ENCODE data around the gene ESPL1.
"Not testable (repeated sequence)": the region's sequence is repeated elsewhere in the genome, so short reads cannot be mapped to it uniquely, and the experiment has no call there.

Gene ESPL1

DNA sequence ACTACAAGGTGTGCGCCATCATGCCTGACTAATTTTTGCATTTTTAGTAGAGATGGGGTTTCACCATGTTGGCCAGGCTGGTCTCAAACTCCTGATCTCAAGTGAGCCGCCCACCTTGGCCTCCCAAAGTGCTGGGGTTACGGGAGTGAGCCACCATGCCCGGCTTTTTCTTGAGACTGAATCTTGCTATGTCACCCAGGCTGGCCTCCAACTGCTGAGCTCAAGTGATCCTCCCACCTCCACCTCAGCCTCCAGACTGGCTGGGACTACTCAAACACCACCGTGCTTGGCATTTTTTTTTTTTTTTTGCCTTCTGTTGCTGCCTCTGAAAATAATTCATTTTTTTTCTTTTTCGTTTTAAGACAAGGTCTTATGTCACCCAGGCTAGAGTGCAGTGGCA, 8.2 kb upstream of the ESPL1 start:
- no peak for DNase-seq

GRCh38 chr12:53265783-53266182, 2.3 kb upstream of the ESPL1 start:
- DNase-seq = no peak

DNA sequence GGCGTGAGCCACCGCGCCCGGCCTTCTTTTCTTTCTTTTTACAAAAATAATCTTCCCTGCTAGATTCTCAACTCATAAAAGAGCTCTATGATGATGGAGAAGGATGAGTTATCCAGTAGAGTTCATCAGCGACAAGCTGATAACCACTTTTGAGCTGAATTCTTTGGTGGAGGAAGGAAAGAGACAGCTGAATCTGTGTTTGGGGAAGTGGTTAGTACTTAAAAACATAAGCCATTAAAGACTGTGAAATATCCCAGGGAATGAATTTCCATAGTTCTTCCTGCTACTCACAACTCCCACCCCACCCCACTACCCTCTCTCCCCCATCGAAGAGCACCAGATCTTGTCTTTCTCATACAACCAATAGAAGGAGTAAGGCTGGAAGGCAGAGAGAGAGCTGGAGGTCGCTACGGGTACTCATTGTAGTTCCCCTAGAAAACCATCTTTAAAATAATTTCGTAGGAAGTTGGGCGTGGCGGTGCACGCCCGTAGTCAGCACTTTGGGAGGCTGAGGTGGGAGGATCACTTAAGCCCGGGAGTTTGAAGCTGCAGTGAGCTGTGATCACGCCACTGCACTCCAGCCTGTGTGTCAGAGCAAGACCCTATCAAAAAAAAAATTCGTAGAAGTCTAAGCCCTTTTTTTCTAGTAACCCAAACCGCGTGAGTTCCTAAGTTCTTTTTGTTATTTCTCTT, 647 bp upstream of the ESPL1 start:
- no peak for DNase-seq

GRCh38 chr12:53268630-53269562, 797 bp downstream of the ESPL1 start:
- no peak for DNase-seq

- DNase-seq = no peak
Measured at GRCh38 chr12:53274445-53274844, 6.3 kb downstream of the ESPL1 start.

- no peak for DNase-seq
Measured at GRCh38 chr12:53276511-53276910, 8.4 kb downstream of the ESPL1 start.

GRCh38 chr12:53277981-53278380, 9.9 kb downstream of the ESPL1 start:
- DNase-seq = no peak

GRCh38 chr12:53279283-53279869, 11.3 kb downstream of the ESPL1 start:
- no peak for DNase-seq

GRCh38 chr12:53279888-53280498, 11.9 kb downstream of the ESPL1 start:
- no peak for DNase-seq

DNA sequence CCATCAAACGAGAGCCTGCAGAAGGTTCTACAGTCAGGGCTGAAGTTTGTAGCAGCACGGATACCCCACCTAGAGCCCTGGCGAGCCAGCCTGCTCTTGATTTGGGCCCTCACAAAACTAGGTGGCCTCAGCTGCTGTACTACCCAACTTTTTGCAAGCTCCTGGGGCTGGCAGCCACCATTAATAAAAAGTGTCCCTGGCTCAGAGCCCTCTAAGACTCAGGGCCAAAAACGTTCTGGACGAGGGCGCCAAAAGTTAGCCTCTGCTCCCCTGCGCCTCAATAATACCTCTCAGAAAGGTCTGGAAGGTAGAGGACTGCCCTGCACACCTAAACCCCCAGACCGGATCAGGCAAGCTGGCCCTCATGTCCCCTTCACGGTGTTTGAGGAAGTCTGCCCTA, 18.3 kb downstream of the ESPL1 start:
- no peak for DNase-seq

- peak; percentile 40 for DNase-seq
Measured at GRCh38 chr12:53287741-53288216, 19.7 kb downstream of the ESPL1 start.

DNA sequence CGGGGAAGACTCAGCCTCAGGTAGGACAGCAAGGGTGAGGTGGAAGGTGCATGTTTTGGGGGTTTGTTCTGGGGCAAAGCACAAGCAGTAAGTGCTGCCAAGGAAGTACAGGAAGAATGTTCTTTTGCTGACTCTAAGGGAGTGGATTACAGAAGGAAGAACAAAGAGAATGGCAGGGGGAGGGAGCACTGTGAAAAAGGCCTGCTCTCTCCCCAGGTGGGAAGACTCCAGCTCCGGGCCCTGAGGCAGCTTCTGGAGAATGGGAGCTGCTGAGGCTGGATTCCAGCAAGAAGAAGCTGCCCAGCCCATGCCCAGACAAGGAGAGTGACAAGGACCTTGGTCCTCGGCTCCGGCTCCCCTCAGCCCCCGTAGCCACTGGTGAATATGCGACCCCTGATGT, 20.2 kb downstream of the ESPL1 start:
- DNase-seq = no peak

DNA sequence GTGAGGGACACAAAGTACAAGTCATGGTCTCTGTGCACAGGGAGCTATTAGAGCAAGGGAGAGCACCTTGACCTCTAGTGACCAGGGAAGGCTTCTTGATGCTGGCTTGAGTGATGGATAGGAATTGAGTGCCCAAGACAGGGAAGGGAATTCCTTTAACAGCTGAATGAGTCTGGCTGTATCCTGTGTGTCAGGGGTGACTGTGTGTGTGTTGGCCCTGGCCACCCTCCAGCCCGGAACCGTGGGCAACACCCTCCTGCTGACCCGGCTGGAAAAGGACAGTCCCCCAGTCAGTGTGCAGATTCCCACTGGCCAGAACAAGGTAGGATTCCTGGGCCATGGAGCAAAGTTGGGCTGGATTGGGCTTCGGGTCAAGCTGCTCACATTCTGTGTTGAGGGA, 21.8 kb downstream of the ESPL1 start:
- DNase-seq = no peak

GRCh38 chr12:53290661-53291060, 22.6 kb downstream of the ESPL1 start:
- no peak for DNase-seq

GRCh38 chr12:53292426-53292825, 24.3 kb downstream of the ESPL1 start:
- no peak for DNase-seq

DNA sequence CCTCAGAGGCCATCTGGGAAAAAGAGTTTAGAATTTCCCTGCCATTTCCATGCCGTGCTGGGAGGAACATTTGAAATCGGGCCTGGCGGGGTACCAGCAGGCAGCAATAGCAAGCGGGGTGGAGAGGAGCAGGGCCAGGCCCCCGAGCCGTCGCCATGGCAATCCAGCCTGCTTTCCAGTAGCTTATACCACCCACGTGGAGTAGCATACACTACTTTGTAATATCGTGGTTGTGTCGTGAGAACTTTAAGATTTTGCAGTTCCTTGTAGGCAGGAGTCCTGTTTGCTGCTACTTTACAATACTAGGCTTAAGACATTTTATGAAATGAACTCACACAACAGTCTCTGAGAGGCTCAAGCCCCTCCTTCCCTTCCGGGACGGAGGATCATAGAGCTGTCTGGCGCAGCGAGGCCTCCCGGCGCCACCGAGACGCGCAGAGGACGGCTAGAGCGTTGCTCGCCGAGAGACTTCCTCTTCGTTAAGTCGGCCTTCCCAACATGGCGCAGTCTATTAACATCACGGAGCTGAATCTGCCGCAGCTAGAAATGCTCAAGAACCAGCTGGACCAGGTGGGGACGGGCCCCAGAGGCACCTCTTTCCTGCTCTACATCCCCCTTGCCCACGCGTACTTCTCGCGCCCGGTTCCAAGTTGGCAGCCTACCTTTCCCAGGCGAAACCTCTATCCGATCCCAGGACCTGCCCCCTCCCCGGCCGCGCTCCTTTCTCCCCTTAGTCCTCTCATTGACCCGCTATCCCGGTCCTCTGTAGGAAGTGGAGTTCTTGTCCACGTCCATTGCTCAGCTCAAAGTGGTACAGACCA, 27.2 kb downstream of the ESPL1 start, which contains the start of gene PFDN5:
Gene PFDN5, plus strand, starts transcription at position 473 of the 821 bp plus-strand sequence. Its CDS starts 26 bp downstream, at position 499.
- DNase-seq = peak; percentile 93

GRCh38 chr12:53295891-53296219, 27.8 kb downstream of the ESPL1 start:
- no peak for DNase-seq

GRCh38 chr12:53297106-53297505, 29.0 kb downstream of the ESPL1 start:
- DNase-seq = not testable (repeated sequence)

- DNase-seq = no peak
Measured at GRCh38 chr12:53298164-53298563, 30.1 kb downstream of the ESPL1 start.

GRCh38 chr12:53299101-53299453, 31.0 kb downstream of the ESPL1 start:
- DNase-seq = no peak

GRCh38 chr12:53299454-53300180, 31.5 kb downstream of the ESPL1 start, which contains the start of gene MYG1:
TSS of gene MYG1 (plus strand) at chr12:53299695. CDS start at chr12:53299738, 43 bp downstream.
- DNase-seq = peak; percentile 97
